Measurements from ENCODE around the gene TNS3. TPM values are rescaled to one million over a fixed set of nuclear protein-coding genes. Genes with fewer than 3 reads are reported as not detected.

The TNS3 gene
- total RNA-seq, 1 donor from 2014 or later: 41.2 TPM

DNA sequence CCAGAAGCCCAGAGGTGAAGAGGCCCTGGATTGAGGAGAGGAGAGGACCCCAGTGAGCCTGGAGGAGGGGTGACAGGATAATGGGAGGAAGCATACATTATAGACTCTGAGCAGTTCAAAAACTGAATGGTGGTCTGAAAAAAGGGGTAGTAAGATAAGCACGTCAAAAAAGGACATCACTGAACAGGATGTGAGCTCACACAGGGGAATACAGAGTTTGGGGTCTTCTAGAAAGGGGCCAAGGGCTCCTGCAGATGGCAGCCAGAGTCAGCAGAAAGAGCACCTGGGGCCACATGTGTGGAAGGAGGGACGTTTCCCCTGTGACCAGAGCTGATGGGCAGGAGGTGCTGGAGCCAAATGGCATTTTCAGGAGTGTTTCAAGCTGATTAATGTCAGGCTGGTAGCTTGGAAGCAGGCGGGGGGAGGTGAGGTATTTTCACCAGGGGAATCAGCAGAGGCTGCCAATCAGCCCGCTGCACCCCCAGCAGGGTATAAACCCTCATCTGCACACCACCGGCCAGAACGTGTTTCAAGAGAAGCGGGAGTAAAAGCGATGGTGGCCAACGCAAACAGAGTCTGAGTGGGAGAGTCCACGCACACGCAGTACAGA, 85.8 kb downstream of the TNS3 start:
- DNase-seq (ENCODE audit: low read depth): no peak
- TF ChIP-seq, protein P1, sequence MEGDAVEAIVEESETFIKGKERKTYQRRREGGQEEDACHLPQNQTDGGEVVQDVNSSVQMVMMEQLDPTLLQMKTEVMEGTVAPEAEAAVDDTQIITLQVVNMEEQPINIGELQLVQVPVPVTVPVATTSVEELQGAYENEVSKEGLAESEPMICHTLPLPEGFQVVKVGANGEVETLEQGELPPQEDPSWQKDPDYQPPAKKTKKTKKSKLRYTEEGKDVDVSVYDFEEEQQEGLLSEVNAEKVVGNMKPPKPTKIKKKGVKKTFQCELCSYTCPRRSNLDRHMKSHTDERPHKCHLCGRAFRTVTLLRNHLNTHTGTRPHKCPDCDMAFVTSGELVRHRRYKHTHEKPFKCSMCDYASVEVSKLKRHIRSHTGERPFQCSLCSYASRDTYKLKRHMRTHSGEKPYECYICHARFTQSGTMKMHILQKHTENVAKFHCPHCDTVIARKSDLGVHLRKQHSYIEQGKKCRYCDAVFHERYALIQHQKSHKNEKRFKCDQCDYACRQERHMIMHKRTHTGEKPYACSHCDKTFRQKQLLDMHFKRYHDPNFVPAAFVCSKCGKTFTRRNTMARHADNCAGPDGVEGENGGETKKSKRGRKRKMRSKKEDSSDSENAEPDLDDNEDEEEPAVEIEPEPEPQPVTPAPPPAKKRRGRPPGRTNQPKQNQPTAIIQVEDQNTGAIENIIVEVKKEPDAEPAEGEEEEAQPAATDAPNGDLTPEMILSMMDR (IDR thresholded peaks at IDR 0.05; ENCODE audit: insufficient read depth, low read length, poor library complexity, severe bottlenecking): no peak
- Histone ChIP-seq H3K36me3 (ENCODE audit: control insufficient read depth, insufficient read depth, low read length) (peaks cover 1% of the 10 kb centered on the region), H3K4me3 (ENCODE audit: low read depth, low read length) (no peak overlapping the region), H3K27me3 (ENCODE audit: control insufficient read depth, insufficient read depth, low read length) (no peaks in the 10 kb centered on the region)

DNA sequence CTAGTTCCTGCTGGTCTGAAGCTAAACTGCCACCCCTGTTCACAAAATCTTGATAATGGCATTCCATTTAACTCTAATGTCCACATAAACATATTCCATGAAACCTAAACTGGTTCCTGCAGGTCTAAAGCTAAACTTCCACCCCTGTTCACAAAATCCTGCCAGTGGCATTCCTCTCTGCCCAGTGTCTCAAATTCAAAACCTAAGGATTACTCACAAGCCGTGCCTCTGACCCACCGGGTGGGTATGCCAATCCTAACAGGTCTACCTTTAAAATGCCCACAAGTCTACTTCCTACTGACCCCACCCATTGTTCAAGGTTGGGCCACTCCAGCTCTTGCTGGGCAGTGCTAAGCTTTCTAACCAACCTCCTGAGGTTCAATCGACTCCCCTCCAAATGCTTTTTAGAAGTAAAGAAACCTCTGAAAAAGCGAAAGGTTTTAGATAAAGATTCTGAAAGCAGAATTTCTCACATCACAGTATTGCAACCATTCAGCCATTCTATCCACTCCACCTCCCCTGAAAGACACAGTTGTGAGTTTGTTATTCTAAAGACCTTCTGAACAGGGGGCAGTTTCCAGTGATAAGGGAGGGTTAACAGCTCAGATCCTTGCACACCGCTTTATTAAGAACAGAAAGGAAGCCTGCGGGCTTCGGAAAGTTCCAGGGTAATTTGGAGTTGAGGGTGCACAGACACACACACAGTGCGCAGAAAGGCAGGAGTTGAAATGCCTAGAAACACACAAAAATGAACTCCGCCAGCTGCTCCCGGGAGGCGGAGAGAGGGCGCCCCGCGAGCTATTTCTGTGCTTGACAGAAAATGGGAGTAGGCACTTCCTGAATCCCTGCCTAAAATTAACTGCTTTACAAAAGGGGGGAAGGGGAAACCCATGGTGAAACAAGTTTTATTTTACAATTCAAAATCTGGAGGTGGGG, 87.7 kb downstream of the TNS3 start:
- no peak for DNase-seq (ENCODE audit: low read depth)
- TF ChIP-seq, protein P1 (IDR thresholded peaks at IDR 0.05; ENCODE audit: insufficient read depth, low read length, poor library complexity, severe bottlenecking): no peak
- H3K27me3 ChIP-seq (ENCODE audit: control insufficient read depth, insufficient read depth, low read length): no peaks in the 10 kb centered on the region
- H3K4me3 ChIP-seq (ENCODE audit: low read depth, low read length): no peak overlapping the region
- H3K36me3 ChIP-seq (ENCODE audit: control insufficient read depth, insufficient read depth, low read length): peaks cover 1% of the 10 kb centered on the region

DNA sequence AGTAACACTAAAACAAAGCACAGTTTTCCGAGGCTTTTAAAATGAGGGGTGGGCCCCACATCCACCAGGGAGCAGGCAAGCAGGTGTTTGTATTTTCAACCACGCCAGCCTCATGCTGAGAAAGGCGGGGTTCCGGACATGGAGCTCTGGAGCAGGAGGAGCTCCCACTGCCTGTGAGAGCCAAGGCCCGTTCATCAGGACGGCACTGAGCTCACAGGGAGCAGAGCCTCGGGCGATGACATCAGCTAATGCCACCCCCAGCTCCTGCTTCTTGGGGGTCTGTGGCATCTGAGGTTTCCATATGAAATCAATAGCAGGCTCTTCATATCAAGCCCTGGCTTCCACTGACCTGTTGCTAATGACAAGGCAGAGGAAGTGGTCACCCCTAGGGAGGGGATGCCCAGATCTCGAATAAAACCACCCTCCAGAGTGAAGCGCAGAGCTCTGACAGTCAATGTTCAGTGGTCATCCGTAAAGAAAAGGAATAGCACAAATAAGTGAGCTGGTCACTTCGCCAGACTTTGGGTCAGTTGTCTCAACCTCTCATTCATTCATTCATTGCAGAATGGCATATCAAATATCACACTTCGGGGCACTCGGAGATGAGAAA, 89.1 kb downstream of the TNS3 start:
- no peak for DNase-seq (ENCODE audit: low read depth)

DNA sequence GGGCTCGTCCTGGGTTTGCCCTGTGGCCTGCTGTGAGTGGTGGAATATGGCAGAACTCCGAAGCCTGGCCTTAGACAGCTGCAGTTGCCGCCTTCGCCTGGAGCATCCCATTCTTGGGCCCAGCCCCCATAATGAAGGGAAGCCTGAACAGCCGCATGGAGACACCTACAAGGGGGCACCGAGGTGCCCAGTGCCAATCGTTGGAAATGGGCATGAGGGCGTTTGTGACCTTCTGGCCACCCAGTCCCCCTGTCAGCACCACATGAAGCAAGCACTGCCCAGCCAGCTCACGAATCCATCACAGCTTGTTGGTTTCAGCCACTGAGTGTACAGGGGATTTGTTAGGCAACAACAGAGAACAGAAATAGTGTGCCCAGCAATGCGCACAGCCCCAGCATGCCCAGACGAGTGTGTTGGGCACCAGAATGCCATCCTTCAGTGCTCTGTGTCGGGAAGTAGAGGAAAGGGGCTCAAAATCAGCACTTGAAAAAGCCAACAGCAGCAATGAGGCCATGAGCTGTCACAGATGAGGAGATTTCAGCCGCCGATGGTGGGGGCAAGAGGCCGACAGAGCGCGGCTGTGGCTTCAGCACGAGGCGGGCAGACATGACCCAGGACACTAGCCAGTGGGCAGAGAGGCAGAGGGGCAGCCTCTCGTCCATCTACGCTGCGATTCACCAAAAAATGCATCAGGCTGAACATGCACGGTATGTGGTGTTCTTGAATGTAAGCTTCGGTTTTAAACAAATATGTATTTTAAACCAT, 91.2 kb downstream of the TNS3 start:
- TF ChIP-seq, protein P1 (IDR thresholded peaks at IDR 0.05; ENCODE audit: insufficient read depth, low read length, poor library complexity, severe bottlenecking): no peak
- no peaks in the 10 kb centered on the region for H3K36me3 ChIP-seq (ENCODE audit: control insufficient read depth, insufficient read depth, low read length)

More for the DNA sequence above, 89.1 kb downstream of the TNS3 start:
- Histone ChIP-seq H3K36me3 (ENCODE audit: control insufficient read depth, insufficient read depth, low read length) (peaks cover 1% of the 10 kb centered on the region), H3K27me3 (ENCODE audit: control insufficient read depth, insufficient read depth, low read length) (no peaks in the 10 kb centered on the region), H3K4me3 (ENCODE audit: low read depth, low read length) (no peak overlapping the region)
- TF ChIP-seq, protein P1 (IDR thresholded peaks at IDR 0.05; ENCODE audit: insufficient read depth, low read length, poor library complexity, severe bottlenecking): no peak

DNA sequence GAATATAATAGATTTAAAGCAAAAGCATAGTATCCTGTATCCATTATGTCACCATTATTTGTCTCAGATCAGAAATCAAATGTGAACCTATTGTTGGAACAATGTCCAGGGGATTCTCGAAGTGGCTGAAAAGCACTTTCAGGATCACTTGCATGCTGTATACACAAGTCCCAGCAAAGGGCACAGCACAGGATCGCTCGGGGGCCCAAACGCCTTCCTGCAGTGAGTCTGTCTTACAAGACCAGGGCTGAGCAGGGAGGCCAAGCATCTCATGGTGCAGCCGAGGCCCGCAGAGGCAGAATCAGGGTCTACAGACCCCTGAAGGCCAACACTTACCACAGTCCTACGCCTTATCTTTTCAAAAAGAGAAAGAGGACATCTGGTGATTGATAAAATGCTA, 92.3 kb downstream of the TNS3 start:
- no peak overlapping the region for H3K4me3 ChIP-seq (ENCODE audit: low read depth, low read length)
- no peaks in the 10 kb centered on the region for H3K36me3 ChIP-seq (ENCODE audit: control insufficient read depth, insufficient read depth, low read length)
- TF ChIP-seq, protein P1 (IDR thresholded peaks at IDR 0.05; ENCODE audit: insufficient read depth, low read length, poor library complexity, severe bottlenecking): no peak
- DNase-seq (ENCODE audit: low read depth): no peak
- H3K27me3 ChIP-seq (ENCODE audit: control insufficient read depth, insufficient read depth, low read length): no peaks in the 10 kb centered on the region

More for the DNA sequence above, 91.2 kb downstream of the TNS3 start:
- Histone ChIP-seq H3K4me3 (ENCODE audit: low read depth, low read length) (no peak overlapping the region), H3K27me3 (ENCODE audit: control insufficient read depth, insufficient read depth, low read length) (no peaks in the 10 kb centered on the region)
- DNase-seq (ENCODE audit: low read depth): no peak
